Activated gamma-delta T cell treated with Interleukin-2 at 50 U/mL for 16 hours (primary cell): ENCODE data around the gene TNFRSF1A.
"Not testable (repeated sequence)": the region's sequence is repeated elsewhere in the genome, so short reads cannot be mapped to it uniquely, and the experiment has no call there.

Experiments used
- DNase-seq: peaks from one replicate; pipeline ENCODE4 v3.0.0-alpha.2; 2020

Gene TNFRSF1A

DNA sequence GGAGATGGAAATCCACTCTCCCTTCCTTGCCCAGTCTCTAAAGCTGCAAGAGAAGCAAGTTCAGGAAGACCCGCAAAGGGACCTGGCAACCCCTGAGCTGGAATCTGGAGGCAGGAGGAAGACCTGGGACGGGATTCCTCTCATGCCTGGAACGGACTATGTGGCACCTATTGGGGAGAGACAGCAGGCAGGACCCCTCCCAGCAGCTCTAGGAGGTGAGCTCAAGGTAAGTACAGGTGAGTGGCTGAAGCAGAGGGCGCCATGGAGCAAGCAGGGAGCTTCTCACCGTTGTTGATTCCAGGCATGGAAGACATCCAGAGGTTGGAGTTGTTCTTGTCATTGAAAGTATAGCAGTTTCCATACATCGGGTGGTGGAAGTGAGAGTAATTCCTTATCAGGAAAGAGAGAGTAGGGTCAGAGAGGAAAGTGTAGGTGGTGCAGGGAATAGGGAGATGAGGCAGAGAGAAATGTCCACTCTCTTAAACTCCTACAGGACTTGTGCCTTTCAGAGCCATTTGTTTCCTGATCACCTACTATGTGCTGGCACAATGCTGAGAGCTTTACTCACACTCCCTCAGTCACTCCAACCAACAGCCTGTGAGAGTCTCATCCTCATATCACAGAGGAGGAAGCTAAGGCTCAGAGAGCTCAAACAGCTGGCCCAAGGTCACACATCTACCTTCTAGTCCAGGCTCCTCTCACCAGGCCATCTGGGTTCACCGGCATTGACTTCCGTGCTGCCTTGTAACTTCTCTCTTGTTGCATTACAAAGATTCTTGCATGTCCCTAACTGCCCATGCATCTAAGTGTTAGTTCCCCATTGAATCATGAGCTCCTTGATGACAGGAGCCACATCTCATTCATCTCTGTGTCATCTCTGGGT is 13.9 kb upstream of the TNFRSF1A start:
- DNase-seq = no peak

DNA sequence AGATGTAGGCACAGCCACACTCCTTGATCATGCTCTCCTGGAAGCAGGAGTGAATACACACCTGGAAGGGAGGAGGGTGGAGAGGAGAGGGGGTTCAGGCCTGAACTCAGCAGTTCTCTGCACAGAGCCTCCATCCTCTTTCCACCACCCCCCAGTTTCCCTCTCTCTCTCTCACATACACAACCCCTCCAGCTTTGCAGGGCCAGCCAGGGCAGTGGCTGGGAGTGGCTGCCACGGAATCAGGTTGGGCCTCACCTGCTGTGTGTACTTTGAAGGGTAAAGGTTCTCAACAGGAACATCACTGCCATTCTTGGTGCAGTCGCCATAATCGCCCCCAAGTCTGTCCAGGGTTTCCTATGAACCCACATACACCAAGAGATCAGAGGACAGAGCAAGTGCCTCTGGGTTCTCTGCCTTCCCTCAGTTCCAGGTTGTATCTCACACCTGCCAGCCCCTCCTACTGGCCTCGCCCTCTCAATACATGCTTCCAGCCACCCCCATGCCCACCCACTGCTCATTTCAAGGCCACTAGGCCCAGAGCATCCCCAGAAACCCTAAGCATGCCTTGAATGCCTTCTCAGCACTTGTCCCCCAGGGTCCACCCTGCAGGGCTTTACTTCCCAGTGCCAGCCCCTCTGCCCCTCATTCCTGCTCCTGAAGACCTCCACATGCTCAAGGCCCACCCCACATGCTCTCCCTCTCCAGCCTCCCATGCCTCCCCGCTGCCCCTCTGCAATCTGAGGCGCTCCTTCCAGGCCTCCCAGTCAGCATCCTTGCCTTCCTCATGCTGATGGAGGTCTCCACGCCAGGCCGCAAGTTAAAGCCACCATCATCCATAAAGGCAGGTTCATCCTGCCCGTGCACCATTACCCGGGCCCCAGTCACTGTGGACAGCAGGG is 12.9 kb upstream of the TNFRSF1A start:
- no peak for DNase-seq

DNA sequence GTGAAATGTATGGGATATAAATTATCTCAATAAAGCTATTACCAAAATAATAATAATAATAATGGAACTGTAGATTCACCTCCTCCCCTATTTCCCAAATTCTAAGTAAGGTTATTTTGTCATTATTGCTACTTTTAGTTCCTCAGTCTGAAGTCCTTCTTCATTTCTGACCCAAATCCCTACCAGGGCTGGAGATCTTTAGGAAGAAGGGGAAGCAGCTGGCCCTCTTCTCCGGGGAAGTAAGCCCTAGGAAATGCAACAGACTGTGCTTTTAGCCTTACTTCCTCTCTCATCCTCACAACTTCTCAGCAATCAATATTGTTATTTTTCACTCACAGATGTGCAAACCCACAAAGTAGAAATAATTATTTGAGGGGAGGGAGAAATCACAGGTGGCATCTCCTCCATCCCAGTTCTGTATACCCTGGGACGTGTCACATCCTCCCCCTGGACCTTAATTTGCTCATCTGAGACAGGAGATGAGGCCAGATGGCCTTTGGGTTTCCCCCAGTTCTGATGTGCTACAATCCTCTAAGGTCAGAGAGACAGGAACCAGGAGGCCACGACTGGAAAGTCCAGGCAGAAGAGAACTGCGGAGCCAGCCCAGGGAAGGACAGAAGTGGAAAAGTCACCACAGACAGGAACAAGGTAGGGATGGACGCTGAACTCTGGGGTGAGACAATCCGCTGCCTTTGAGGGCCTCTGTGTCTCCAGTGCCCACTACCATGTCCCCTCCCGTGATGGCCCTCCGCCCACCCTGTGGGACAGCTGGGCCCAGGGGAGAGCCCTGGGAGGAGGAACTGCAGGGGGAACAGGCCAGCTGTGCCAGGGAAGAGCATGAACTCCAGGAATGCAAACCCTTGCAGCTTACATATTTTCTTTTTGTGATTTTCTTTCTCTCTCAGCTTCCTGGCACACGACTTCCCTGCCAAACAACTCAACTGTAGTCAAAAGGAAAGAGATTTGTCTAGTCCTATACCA is 10.6 kb upstream of the TNFRSF1A start:
- no peak for DNase-seq

DNA sequence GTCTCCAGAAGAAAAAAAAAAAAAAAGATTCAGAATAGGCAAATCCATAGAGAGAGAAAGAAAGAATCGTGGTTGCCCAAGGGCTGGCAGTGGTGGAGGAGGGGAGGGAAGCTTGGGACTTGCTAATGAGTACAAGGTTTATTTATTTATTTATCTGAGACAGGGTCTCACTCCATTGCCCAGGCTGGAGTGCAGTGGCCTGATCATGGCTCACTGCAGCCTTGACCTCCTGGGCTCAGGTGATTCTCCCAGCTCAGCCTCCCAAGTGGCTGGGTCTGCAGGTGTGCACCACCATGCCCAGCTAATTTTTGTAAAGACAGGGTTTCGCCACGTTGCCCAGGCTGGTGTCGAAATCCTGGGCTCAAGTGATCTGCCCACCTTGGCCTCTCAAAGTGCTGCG is 9.7 kb upstream of the TNFRSF1A start:
- DNase-seq = no peak

DNA sequence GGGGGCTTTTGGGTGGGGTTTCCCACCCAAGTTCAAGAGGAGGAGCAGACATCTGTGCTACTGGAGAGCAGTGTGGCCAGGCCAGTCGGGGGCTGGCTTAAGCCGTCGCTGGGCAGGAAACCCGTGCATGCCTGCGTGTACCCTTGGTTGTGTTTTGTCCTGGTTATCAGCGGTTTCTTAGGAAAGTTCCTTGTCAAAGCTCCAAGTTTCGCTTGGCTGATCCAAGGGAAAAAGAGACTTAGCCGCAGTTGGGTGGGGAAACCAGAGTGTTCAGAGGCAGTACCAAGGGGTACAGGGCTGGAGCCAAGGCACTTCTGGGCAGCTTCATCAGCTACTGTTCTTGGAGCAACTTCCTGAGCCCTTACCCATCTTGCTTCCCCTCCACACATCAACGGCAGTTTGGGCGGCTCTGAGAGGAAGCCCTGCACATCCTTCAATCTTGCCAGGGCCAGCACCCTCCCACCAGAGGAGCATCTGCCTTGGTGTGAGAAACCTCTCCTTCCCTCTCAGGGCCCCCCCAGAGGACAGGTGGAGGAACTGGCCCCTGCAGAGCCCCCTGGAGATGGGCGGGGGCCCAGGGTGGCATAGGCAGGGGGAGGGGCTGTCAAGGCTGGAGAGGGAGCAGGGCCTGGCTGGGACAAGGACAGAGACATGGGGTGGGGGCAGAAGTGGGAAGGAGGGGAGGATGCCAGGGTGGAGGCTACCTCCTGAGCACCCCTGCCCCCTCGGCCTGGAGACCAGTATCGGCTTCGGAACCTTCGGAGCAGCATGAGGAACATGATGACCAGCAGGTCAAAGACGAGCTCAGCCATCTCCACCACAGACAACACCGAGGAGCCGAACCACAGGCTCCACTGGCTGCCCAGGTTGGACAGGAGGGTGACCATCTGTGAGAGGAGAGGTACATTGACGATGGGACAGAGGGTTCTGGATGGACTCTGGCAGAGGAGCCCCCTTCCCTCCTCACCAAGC is 5.8 kb upstream of the TNFRSF1A start:
- no peak for DNase-seq

DNA sequence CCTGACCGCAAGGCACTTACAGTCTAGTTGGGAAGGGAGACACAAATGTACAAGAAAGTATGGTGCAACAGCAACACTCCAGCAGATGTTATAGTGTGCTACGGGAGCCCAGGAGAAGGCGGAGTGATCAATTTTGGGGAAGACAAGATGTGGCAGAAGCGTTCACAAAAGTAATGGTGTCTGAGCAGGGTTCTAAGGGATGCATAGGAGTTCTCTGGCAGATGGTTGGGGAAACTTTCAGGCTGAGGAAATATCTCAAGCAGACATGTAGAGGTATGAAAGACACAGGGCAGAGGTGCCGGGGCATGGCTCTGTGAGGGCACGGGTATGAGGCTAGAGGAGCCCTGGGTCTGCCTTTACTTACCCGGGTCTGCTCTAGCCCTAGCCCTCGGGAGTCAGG is 5.1 kb upstream of the TNFRSF1A start:
- no peak for DNase-seq

DNA sequence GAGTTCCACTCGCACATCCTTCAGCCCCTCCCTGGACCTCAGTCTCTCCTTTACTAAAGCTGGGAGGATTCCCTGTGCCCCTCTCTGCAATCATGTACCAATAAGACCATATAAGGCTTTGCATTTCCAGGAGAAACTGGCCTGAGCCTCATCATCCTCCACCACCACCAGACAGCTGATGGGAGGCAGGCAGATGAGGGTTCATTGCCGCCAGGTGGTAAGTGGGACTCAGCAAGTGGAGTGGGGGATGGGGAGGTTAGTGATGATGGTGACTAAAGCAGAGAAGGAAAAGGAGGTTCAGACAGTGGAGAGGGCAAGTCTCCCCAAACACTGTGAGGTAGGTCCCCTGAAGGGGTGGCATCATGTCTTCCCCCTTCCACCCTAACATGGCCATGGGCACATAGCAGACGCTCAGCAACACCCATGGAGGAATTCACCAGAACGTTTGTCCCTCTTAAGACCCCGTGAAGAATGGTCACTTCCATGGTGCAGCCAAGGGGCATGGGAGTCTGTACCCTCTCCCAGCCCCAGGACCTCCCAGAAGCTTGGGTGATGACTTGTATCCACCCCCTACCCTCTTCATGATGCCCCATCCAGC is 4.5 kb upstream of the TNFRSF1A start:
- DNase-seq = no peak

DNA sequence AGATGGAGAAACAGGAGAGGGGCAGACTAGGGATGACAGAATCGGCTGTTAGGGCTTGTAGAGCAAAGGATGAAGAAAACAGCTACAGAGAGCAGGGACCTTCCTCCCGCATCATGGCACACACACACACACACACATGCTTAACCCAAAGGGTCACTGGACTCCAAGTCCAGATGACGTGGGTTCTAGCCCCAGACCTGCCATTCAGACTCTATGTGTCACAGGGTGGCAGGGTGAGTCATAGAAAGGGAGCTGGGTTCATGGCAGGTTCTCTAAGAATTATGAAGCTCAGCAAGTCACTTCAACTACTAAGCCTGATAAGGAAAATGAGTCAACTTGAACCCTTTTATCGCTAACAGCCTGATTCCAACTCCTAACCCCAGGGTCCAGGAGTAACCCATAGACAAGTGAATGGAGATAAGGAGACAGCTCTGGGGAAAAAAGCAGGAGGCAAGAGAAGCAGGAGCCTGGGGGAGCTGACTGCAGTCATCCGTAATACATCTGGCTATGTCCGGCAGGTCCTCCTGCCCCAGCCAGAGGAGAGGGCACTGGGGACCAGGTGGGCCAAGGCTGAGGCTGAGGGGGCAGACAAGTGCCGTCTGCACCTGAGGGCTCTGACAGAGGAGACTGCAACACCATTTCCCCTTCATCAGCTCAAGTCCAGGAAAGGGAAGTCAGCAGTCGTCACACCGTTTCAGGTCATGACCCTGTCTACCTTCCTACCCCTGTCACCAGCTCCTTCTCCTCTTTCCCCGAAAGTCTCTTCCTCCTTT is 3.6 kb upstream of the TNFRSF1A start:
- DNase-seq = peak; percentile 43

DNA sequence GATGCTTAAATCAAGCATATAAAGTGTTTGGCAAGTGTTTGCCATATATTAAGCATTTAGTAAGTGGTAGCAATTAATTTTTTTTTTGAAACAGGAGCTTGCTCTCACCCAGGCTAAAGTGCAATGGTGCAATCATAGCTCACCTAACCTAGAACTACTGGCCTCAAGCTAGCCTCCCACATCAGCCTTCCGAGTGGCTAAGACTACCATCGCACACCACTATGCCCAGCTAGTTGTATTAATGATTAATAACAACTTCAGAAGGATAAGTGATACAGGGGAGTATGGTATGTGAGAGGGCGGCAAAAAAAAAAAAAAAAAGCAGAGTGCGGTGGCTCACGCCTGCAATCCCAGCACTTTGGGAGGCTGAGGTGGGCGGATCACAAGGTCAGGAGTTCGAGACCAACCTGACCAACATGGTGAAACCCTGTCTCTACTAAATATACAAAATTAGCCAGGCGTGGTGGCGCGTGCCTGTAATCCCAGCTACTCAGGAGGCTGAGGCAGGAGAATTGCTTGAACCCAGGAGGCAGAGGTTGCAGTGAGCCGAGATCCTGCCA is 2.3 kb upstream of the TNFRSF1A start:
- not testable (repeated sequence) for DNase-seq

DNA sequence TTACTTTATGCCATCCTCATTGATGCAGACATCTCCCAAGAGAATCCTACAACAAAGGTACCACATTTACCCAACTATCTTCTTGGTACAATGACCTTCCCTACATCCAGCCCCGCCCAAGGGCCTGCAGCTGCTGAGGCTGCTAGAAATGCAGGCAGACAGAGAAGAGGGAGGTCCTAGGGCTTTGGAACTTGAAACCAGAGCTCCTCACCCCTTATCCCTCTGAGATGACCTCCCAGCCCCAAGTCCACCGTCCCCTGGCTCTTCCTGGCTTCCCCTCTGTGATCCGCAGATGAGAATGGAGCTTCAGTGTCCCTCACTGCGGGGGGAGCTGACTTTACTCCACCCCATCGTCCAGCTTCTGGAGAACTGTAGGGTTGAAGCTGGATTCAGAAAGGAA is 1.6 kb upstream of the TNFRSF1A start:
- DNase-seq = no peak

DNA sequence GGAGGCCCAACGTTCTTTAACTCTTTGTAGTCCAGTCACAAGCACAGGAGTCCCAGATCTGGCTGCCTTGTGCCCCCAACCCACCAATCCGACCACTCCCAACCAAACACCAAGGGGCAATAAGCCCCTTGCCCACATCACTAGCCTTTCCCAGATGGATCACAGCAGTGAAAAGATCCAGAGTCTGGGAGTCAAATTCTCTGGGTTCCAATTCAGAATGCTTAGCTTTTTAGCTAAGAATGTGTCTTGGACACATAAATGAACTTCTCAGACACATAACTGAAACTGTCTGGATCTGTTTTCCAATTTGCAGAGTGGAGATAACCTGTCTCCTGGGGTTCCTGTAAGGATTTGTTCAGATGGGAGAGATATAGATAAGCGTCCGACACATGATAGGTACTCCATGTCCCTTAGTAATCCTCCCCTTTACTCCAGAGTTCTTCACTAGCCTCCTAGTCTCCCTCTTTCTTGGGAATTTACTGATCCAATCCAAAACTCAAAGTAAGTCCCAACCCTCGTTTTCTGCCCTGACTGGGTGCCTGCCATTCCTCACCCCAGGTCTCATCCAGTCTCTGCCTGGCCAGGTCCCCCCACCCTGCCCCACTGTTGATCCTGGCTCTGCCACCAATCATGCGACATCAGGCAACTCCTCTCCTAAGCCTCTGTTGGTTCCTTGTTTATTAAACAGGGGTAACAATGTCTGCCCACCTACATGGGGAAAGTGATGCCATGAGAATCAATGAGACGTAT is 439 bp upstream of the TNFRSF1A start:
- no peak for DNase-seq

DNA sequence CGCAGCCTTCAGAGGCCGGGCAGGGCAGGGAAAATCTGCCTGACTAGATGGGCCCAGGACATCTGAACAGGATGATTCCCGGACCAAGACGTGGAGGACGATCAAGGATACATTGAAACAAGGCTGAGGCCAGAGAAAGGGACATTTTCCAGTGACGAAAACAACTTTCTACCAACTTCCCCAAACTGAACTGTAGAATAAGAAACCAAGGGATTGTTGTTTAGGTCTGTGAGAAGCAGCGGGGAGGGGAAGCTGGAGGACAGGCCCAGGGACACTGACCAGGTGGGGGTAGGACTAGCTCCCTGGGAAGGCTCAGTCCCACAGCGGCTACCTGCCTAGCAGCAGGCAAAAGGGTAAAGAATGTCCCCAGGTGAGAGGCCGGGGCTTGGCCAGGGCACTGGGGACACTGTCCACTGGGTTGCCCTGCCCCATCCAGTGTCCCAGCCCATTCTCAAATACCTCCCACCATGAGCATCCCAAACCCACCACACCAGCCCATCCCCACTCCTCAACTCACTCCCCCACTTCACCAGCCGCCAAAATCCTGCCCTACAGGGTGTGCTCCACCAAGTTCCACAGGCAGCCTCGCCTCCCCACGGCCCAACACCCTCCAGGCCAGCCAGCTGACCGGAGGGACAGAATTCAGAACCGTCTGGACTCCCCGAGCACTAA is 995 bp downstream of the TNFRSF1A start:
- DNase-seq = no peak

DNA sequence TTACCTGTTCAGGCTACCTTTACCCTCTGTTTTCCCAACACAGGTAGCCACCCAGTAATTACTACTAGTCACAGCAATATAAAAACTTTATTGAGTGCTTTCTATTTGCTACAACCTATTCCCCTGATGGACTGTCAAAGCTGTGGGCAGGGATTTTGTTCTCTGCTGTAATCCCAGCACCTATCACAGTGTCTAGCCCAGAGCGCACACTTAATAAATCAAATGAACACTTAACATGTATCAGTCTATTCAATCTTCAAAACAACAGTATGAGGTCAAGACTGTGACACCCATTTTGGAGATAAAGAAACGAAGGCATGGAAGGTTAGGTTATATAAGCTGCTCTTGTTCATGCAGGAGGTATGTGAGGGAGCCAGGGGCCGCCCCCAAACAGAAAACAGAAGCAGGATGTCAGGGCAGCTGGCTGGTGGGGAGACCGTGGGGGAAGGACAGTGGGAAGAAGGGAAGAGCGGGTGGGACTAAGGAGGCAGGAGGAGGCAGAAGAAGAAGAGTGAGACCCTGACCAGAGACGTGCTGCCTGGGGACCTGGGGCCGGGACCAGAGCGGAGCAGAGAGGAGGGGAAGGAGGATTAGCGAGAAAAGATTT is 1.7 kb downstream of the TNFRSF1A start:
- DNase-seq = no peak

DNA sequence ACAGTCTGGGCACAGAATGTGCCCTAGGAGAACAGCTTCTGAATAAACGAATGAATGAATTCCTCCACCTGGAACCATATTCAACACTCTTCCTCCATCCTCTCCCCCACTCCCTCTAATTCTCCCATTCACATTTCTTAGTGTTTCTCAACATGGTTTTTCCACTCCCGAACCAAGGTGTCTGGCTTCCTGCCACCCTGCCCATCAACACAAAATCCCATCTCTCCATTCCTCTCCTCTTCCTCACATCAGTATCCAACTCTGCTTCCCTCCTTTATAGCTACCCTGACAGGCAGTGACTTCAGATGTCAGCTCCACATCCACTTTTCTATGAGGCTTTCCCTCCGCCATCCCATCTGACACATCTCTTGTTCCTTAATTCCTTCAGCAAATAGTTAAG is 2.9 kb downstream of the TNFRSF1A start:
- DNase-seq = no peak

DNA sequence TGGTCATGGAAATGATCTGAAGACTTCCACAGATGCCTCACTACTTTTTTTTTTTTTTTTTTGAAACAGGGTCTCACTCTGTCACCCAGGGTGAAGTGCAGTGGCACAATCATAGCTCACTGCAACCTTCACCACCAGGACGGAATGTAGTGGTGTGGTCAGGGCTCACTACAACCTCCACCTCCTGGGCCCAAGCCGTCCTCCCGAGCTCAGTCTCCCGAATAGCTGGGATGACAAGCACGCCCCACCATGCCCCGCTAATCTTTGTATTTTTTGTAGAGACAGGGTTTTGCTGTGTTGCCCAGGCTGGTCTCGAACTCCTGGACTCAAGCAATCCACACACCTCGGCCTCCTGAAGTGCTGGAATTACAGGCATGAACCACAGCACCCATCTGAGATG is 3.3 kb downstream of the TNFRSF1A start:
- DNase-seq = not testable (repeated sequence)

DNA sequence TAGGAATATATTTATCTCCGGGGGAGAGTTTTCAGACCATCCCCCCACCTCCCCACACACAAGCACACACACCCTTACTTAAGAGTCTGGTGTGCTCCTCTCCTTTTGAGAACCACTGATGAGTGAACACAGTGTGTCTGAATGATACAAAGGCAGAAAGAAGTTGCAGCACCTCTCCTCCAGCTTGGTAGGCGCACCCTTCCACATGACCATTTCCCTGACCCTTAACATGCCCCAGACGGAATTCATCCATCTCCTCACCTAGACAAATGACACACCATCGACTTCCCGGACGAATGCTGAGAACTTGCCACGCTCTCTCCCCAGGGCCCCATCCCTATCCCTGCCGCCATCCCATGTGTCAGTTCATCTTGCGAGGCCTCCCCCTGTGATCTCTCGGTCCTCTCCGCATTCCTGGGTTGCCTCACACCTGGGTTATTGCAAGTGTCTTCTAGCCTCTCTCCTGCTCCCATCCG is 3.9 kb downstream of the TNFRSF1A start:
- DNase-seq = no peak

DNA sequence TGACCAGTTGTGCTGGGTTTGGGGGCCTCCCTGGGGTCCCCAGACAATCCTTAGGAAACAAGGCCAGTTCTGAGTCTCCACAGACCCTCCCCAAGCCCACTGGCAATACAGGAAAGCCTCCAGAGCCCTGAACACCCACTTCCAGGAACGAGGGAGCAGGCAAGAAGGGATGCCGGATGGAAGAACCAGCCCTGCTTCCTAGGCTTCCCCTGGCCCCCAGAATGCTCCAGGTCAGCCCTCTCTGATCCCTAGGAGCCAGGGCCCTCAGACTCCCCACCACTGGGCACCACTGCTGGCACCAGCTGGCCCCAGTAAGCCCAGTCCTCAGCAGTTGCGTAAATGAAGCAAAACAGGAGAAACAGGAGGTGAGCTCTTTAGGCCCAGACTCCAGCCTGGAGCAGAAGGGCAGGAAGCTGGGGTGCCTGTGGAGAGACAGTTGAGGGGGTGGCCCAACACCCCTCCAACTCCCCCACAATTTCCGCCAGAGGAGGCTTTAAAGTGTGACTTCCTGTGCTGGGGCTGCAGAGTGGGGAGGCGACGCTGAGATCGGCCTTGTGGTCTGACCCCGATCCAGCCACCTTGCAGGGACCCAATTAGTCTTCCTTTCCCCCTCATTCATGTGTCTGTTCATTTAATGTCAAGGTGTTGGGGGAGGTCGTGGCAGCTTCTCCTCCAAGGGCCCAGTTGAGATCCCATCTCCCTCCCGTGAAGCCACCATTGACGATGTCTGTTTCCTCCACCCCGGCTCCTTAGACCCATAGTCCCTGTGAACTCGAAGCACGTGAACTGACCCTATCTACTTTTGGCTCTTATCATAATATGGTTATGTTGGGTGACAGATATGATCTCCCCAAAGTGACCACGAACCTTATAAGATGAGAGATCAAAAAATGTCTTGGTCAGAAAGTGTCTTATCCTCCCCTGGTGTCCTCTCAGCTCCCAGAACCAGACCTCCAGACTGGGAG is 4.7 kb downstream of the TNFRSF1A start:
- DNase-seq = peak; percentile 81
